NCI-H2081 treated with DMSO at 0.1 percent for 48 hours (cell line): Measurements from ENCODE around the gene BMAL1.

Experiments
- DNase-seq: peaks from one replicate; lab custom pipeline; 2025; lab: John Stamatoyannopoulos, UW

Gene BMAL1

DNA sequence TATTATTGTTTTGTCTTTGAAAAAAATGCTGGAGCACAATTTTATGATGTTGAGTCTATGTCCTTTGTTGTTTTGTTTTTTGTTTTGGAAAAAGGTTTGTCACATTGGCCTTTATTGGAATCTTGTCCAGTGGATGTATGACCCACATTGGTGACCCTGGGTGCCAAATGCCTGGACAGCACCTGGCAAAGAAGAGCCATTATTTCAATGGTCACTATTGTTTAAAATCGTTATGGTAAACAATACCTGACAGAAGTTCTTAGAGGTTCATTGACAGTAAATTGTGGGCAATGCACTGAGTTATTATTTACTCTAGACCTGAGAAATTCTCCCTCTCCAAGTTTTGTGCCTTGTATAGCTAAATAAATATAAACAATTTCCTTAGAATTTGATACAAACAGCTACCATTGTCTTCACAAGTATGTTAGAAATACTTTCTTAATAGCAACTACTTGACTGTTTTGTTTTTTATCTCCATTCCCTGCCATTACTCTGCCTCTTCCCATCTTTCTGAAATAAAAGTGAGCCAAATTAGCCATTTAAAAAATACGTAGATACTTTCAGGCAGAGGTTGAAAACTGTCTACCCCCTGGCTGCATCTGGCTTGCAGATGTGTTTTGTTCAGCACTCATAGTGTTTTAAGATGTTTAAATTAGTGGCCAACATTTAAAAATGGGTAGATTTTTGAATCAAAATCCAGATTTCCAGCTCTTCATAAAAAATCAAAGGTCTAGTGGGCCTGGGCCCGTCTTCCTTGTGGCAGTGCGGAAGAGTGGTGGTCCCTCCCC lies 39.9 kb downstream of the BMAL1 start:
- no peak for DNase-seq

- no peak for DNase-seq
These were observed 41.1 kb downstream of the BMAL1 start for GRCh38 chr11:13318498-13319295.

GRCh38 chr11:13320688-13321087 lies 43.1 kb downstream of the BMAL1 start:
- DNase-seq, result no peak

GRCh38 chr11:13321431-13321830 lies 43.8 kb downstream of the BMAL1 start:
- no peak for DNase-seq

- DNase-seq, result no peak
These were observed 46.6 kb downstream of the BMAL1 start for GRCh38 chr11:13324141-13324540.

DNA sequence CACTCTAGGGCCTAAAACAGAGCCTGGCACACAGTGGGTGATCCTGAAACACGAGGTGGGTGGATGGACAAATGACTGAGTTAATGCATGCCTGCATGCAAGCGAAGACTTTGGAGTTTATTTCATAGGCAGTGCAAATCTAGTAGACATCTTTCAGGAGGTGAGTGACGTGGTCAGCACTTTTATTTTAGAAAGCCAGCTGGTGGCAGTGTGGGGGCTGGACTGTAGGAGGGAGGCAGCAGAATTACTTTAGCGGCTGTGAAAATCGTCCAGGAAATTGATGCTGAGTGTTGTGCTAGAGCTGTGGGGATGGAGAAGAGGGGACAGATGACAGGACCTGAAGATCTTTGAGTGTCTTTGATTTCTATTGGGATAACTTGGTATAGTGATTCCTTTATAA lies 47.1 kb downstream of the BMAL1 start:
- DNase-seq, result no peak

GRCh38 chr11:13327421-13327820 lies 49.8 kb downstream of the BMAL1 start:
- DNase-seq, result peak; percentile 48

GRCh38 chr11:13328286-13328685 lies 50.7 kb downstream of the BMAL1 start:
- DNase-seq, result no peak

DNA sequence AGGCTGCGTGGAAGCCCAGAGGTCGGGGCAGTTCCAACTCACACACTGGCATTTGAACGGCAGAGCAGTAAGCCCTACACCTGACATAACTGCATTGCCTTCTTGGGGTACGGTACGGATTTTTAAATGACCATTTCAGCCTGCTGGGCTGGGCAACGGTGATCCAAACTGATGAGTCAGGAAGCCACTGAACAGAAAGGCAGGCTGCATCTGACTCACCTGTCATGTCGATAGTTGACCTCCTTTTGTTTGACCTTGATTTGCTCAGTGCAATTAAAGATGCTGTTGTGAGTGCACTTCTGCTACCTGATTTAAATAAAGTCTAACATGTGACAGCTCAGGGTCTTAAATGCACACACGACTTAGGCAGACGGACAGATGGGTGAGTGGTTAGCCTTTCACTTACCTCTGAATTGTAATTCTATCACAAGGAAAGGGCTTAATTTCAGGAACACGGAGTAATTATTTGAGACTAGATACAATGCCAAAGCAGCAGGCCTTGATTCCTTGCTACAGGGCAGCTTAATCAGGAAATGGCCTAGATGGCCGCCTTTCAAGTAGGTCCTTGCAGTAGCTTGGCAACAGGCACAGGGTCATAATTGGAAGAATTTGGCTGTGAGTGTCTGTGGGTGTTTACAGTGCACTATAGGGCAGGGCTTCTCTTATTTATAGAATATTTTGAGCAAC lies 52.2 kb downstream of the BMAL1 start:
- DNase-seq, result peak; percentile 75

DNA sequence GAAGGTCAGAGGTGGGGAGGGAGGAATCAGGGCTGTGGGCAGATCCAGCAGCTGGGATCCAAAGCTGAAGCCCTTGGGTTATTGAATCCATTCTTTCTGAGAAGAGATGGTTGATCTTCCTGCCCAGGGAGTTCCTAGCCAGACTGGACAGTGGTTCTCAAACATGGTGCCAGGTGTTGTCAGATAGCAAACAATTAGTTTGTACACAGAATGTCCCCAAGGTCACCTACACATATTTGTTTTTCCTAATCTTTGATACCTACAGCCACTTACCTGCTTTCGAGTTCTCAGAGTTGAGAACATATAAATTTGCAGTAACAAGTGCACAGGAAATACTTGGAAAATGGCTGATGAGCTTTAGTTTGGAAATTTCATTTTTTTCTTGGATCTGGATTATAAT lies 54.5 kb downstream of the BMAL1 start:
- DNase-seq, result no peak

DNA sequence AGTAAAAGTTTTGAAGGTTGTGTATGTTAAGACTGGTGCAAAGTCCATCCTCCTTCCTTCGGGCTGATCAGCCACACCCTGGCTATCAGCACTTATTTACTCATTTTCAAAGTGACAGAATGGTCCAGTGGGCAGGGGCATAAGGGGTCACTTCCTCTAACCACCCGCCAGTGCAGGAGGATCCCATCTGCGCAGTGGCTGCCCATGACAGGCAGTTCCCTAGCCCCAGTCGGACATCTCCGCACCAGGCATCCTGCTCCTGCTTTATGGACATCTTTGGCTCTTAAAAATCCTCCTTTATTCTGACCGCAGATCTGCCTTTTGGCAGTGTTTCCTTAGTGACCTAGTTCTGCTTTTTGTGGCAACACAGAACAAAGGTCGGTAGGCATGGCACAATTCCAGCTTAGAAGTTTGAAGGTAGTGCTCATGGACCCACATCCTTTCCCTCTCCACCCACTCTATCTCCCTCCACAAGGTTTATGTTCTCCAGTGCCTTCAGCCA lies 55.9 kb downstream of the BMAL1 start:
- DNase-seq, result no peak

DNA sequence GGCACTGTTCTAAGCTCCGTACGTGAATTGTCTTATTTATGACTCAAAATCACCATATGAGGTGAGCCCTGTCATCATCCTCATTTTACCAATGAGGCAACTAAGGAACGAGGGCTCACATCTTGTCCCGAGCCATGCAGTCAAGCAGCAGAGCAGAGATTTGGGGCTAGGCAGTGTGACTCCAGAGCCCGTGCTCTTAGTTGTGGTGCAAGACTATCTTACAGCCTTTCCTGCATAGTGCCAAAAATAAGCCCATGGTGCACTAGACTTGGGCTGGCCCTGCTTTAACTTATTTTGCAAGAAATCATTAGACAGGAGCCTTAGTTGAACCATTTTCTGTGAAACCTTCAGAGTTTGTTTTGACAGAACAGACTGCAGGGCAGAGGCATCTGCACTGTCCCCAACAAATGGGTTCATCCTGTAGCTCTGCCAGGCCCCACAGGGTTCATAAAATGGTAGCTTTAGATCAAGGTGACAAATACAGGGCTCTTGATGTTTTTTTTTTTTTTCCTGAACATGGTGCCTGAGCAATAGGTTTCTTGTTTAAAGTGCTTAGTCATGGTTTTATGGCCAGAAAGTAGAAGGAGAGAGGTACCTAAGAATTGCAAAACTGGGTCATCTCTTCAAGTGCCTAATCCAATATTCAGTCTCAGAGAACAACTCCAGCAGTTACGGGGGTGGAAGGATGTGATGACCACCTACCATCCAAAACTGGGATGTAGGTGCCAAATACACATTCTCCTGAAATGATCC lies 56.6 kb downstream of the BMAL1 start:
- DNase-seq, result no peak

- DNase-seq, result no peak
These were observed 57.7 kb downstream of the BMAL1 start for GRCh38 chr11:13335319-13335718.

DNA sequence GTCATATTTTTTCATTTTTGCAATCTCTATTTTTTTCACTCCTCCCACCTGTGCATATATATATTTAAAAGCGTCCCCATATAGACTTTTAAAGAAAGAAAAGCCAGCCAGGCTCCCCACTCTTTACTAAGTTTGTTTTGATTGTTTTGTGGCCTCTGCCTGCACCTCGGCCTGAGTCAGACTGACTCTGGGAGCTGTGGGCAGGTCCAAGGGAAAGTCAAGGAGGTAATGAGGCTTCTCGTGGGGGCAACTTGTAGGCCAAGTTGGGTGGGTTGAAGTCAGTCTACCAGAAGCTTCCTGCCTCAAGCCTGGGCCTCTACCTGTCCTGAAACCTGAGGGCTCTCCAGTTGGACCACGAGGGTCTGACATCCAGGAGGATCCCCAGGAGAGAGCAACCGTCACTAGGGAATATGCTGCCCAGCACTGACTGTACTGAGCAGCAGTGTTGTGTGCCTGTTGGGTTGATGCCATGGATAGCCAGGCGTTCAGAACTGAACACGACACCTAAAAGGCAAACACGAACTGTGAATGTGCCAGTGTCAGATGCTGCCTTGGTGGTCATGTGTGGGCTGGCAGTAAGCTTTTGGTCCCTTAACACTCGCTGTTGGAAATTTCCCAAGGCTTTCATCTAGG lies 58.8 kb downstream of the BMAL1 start:
- DNase-seq, result no peak

- DNase-seq, result no peak
These were observed 60.4 kb downstream of the BMAL1 start for GRCh38 chr11:13338019-13338426.

DNA sequence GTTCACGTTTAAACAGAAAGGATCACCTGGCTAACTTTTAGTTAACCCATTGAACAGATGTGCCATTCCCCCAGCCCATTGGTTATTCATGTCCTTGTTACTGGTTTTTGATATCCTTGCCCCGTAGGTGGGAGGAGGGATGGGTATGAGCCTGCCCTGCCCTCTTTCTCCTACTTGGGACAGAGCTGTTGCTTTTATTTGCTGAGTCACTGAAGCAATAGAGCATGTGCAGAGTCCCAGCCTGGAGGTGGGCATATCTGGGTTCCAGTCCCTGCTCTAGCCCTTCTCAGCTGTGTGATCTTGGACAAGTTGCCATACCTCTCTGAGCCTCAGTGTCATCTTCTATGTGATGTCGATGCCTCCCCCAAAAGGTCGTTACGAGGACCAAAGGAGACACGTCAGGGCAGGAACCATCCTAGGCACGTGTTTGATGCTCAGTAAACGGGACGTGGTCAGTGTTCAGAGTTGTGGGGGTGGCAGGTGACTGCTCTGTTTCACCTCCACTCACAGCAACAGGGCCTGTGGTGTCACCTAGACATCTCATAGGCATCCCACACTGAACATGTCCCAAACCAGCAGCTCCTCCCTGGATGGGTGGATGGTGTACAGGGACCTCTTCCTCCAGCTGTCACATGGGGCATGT lies 61.0 kb downstream of the BMAL1 start:
- no peak for DNase-seq

DNA sequence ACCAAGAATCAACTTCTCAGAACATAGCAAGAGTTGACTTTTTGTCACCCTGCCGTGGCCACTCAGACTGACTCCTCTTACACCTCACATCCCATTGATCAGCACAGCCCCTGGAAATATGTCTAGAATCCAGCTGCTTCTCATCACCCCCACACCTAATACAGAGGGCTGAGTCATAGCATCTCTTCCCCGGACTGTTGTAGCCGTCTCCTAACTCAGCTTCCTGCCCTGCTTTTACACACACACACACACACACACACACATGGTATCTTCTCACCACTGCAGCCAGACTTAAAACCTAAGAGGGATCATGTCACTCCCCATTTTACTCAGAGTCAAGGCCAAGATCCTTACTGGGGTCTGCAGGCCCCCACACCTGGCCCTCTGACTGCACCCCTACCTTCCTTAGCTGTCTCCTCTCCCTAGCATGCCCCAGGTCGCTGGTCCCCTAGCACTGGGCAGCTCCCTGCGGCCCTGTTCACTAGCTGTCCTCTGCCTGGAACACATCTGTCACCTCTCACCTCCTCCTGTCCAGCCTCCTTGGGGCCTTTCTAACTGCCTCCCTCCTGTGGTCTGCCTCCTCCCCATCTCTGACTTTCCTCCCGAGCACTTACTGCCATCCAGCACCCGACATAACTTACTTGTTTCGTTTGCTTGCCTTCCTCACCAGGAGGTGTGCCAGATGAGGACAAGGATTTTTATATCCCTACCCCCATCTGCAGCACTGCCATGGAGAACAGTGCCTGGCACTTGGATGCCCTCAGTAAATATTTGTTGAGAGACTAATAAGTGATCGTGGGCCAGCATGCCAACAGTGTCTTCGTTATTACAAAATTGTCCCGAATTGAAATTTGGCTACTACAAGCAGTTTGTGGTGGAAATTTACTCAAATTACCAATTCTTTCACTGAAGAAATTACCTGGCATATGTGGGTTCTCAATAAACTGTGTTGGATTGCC lies 61.9 kb downstream of the BMAL1 start:
- DNase-seq, result no peak

DNA sequence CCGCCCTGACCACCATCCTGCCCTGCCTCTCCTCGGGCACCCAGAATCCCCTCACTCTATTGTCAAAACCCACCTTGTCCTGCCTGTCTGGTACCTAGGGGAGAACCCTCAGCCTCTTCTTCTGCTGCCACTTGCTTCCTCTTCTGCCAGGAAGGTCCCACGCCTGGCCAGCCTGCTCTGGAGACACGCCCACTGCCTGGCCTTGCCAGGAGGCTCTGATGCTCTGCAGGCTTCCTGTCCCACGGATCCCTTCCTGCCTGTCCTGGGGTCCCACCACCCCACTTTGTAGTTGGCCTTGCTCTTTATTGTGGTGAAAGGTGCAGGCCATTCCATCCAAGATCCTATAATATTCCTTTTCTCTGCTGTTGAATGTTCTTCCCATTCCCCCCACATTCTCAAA lies 63.4 kb downstream of the BMAL1 start:
- no peak for DNase-seq

GRCh38 chr11:13343067-13343466 lies 65.5 kb downstream of the BMAL1 start:
- no peak for DNase-seq
